COLO829 (cell line): Measurements from ENCODE around the gene NT5DC2.

Experiments used
- DNase-seq: peaks from one replicate; pipeline ENCODE4 v3.0.0; 2012; ENCODE audit warnings: low spot score

The NT5DC2 gene

GRCh38 chr3:52533623-52534280 is at the start of gene NT5DC2:
Gene NT5DC2, minus strand, starts transcription at chr3:52533857. Its CDS starts 120 bp downstream, at chr3:52533737.
- peak; percentile 53 for DNase-seq

- peak; percentile 16 for DNase-seq
These were observed 40.7 kb upstream of the NT5DC2 start for GRCh38 chr3:52574056-52574965.

GRCh38 chr3:52572221-52572620 is 38.6 kb upstream of the NT5DC2 start:
- DNase-seq, result no peak

GRCh38 chr3:52570076-52570475 is 36.4 kb upstream of the NT5DC2 start:
- no peak for DNase-seq

- no peak for DNase-seq
These were observed 34.4 kb upstream of the NT5DC2 start for GRCh38 chr3:52568069-52568468.

GRCh38 chr3:52563984-52564383 is 30.3 kb upstream of the NT5DC2 start:
- no peak for DNase-seq

GRCh38 chr3:52561028-52561747 is 27.5 kb upstream of the NT5DC2 start:
- DNase-seq, result no peak

GRCh38 chr3:52558436-52558835 is 24.8 kb upstream of the NT5DC2 start:
- DNase-seq, result no peak

GRCh38 chr3:52557011-52557960 is 23.6 kb upstream of the NT5DC2 start:
- DNase-seq, result no peak

- DNase-seq, result no peak
These were observed 21.4 kb upstream of the NT5DC2 start for GRCh38 chr3:52555056-52555455.

- no peak for DNase-seq
These were observed 20.5 kb upstream of the NT5DC2 start for GRCh38 chr3:52554026-52554755.

GRCh38 chr3:52552089-52552488 is 18.4 kb upstream of the NT5DC2 start:
- DNase-seq, result no peak

GRCh38 chr3:52551118-52551517 is 17.5 kb upstream of the NT5DC2 start:
- DNase-seq, result no peak

- DNase-seq, result no peak
These were observed 13.5 kb upstream of the NT5DC2 start for GRCh38 chr3:52547143-52547542.

GRCh38 chr3:52546111-52546901 is 12.6 kb upstream of the NT5DC2 start:
- no peak for DNase-seq

GRCh38 chr3:52544937-52545336 is 11.3 kb upstream of the NT5DC2 start:
- no peak for DNase-seq

GRCh38 chr3:52541050-52541449 is 7.4 kb upstream of the NT5DC2 start:
- no peak for DNase-seq

GRCh38 chr3:52539010-52539653 is 5.5 kb upstream of the NT5DC2 start:
- DNase-seq, result no peak

- DNase-seq, result no peak
These were observed 4.2 kb upstream of the NT5DC2 start for GRCh38 chr3:52537726-52538421.
